GM20431 (cell line): Measurements from ENCODE around the gene DMKN.

Source experiments
- in situ Hi-C: fragments of 300-500 bp; cut with MseI, MboI; formaldehyde crosslinking; loops from one replicate; pipeline ENCODE4 v1.15.0; 2020; ENCODE audit warnings: low sequenced_read_pairs; ENCODE audit not compliant: unreplicated experiment

DMKN gene

DNA sequence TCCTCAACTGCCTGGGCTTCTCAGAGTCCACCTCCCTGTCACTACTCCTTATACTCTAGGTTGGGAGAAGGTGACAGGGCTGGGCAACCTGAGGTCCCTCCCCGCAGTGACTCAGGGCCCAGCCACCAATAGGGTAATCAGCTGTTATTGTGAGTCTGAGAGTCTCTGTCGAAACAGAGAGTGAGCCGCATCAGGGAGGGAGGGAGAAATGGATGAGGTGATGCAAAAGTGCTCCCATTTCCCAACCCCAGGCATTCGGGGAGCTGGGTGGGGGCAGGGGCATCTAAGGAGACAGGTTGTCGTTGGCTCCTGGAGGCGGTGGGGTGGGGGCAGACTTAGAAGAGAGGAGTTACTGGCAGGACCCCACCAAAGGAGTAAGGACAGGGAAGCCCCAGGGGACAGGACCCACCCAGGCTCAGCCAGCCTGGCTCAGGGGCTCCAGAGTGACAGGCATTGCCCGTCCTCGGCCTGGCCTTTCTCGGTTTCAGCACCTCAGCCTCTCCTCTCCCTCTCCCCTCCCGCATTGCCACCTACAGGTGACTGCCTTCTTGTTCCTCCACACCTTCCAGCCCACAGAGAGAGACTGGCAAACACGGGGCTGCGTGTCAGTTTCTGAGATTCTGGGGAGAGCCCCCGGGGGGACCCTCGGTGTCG, at the start of gene DMKN:
Gene DMKN, minus strand, starts transcription at position 22 of the 654 bp plus-strand sequence. CDS start 174 bp downstream, outside the sequence.
- in situ Hi-C loops: no loop called here

DNA sequence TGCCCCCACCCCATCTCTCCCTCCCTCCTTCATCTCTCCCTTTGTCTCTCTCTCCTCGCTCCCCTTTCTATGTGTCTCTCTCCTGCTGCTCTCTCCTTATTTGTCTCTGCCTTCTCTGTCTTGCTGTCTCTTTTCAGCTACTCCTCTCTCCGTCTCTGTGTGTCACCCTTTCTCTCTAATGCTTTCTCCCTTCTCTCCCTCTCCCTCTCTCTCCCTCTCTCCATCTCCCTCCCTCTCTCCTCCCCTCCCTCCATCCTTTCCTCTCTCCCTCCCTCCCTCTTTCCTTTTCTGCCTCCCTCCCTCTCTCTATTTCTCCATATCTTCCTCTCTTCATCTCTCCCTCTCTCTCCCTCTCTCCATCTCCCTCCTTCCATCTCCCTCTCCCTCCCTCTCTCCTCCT, 49.3 kb upstream of the DMKN start:
- in situ Hi-C loops: no loop called here

GRCh38 chr19:35562336-35562735, 48.9 kb upstream of the DMKN start:
- in situ Hi-C loops: no loop called here

GRCh38 chr19:35561436-35561835, 48.0 kb upstream of the DMKN start:
- in situ Hi-C loops: no loop called here

GRCh38 chr19:35560677-35561076, 47.2 kb upstream of the DMKN start:
- in situ Hi-C loops: no loop called here

DNA sequence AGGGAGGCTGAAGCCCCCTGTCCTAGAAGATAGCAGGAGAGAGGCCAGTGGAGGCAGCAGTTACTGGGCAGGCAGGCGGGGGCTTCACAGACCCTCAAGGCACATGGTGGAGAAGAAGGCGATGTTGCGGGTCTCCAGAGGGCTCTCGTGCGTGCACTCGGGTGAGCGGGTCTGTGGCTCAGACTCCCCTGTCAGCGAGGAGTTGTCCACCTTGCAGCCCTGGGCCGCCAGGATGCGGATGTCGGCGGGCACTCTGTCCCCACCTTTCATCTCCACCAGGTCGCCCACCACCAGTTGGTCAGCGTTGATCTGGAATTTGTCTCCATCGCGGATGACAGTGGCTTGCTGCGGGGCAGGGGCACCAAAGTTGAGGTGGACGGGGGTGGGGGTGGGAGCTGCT, 46.8 kb upstream of the DMKN start:
- in situ Hi-C loops: no loop called here

DNA sequence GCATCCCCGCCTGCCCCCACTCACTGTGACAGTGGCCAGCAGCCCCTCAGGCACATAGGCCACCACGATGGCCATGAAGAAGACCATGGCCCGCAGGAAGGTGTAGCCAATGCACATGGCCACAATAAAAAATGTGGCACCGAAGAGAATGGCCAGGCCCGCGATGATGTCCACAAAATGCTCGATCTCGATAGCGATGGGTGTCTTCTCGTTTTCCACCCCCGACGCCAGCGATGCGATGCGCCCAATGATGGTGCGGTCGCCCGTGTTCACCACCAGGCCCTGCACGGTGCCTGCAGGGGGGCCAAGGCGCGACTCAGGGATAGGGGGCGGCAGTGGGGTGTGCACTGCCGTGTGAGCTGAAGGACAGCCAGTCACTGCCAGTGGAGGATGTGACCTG, 46.3 kb upstream of the DMKN start:
- in situ Hi-C loops: no loop called here

DNA sequence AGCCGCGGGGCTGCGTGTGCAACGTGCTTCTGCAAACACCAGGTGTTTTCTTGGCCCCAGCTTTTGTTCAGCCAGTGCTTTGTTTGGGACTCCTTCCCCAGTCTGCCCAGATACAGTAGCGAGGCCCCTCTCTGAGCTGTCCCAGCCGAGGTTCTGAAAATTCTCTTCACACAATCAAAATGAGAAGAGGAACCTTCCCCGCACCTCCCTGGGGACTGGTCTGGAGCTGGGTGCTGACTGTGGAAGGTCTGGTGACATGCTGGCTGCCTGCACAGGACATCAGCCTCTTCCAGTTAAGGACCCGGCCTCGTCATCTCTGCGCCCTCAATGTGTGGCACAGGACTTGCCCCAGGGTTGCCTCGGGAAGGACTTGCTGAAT, 45.8 kb upstream of the DMKN start:
- in situ Hi-C loops: no loop called here

DNA sequence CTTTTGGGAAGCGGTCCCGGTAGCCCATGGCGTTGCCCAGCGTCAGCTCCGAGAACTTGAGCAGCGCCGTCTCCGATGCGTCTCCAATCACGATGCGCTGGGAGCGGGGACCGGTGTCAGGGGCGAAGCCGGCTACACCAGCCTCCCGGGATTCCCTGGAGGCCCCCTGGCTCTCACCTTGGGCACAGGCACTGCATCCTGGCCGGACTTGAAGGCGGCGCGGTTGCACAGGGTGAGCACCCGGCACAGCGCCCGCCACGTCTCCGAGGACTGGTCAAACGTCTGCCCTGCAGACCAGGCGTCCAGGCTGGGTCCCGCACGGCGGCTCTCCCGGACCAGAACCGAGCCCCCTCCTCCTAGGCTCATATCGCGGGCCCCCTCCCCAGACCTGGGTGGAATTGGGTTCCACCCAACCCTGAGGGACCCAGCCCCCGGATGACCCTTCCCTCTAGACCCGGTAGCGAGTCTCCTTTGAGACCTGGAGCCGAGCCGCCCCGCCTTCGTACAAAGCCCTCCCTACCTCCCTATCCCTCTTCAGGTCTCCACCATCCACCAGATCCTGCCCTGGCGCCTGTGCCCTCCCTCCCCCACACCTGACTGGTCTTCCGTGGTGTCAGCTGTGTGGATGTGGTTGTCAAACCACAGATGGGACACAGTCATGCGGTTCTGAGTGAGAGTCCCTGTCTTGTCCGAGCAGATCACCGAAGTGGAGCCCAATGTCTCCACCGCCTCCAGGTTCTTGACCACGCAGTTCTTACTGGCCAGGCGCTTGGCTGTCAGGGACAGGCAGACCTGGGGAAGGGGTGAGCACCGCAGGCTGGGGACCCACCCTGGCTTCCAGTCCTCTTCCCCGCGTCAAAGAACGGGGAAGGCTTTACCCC, 45.2 kb upstream of the DMKN start:
- in situ Hi-C loops: no loop called here

DNA sequence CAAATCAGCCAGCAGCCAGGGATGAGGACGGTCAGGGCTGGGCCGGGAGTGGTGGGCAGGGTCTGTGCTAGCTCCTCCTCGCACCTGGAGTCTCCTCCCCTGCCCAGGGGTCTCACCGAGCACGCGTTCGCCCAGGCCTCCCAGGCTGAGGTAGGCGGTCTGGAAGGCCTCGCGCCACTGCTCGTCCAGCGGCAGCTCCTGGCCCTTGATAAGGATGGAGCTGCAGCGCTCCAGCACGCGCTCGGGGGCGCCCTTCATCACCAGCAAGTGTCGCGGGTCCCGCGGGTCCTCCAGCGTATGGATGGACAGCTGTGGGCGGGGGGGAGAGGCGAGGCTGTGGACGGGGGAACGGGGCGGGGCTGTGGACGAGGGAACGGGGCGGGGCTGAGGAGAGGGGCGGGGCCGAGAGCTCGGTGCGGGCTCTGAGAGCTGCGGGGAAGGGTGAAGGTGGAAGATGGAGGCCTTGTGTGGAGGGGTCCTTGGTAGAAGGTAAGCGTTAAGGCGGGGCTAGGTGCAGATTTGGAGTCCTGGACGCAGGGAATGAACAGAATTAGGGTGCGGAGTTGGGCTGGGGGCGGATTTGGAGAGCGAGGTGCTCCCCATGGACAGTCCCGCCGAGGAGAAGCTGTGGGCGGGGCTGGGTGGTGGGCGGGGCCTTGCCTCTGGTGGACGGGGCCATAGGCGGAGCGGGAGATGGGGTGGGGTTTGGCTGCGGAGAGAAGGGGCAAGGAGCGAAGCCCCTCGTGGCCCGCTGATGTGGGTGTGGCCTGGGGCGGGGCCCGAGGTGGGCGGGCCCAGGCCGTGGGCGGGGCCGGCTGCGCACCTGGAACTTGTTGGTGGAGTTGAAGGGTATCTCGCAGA, 44.3 kb upstream of the DMKN start:
- in situ Hi-C loops: no loop called here

DNA sequence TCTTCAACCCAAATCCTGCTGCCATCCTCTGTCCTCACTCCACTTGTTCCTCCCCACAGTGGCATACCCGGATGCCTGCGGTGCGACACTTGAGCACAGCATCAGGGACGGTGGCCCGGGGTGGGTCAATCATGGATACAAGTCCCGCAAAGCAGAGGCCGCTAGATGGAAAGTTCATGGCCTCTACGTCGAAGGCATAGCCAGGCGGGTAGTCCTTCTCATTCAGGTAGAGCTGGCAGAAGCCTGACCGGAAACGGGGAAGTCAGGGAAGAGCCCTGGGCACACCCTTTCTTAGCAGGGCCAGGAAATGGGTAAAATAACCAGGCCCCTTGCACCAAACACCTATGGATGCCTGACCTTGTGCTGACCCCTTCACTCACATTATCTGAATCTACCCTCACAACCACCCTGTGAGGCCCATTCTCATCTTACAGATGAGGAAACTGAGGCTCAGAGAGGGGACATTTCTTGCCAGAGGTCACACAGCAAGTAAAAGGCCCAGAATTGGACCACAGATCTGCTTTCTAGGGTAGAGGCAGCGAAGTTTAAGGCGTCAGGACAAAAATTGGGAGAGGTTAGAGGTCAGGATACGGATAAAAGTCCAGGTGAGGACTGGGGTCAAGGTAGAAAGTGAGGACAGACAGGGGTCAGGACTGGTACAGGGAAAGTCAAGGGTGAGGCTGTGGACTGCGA, 43.5 kb upstream of the DMKN start:
- in situ Hi-C loops: no loop called here

DNA sequence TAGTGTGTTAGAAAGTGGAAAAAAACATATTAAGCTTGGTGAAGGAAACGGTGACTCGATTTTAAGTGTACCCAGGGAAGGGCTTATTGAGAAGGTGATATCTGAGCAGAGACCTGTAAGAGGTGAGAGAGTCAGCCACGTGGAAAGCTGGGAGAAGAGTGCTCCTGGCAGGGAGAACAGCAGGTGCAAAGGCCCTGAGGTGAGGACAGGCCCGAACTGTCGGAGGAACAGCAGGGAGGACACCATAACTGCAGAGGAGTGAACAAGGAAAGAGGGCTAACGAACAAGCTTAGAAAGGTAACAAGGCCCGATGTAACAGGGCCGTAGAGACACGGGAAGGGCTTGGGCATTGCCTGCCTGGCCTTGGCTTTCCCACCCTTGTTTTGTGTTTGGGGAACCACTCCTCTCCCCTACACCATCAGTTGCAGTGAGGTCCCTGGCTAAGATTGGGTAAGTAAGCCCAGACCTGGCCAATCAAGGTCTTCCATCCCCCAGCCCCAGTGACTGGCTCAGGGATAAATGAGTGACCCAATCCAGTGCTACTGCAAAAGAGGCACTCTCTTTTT, 42.7 kb upstream of the DMKN start:
- in situ Hi-C loops: no loop called here

GRCh38 chr19:35555301-35556005, 42.0 kb upstream of the DMKN start:
- in situ Hi-C loops: no loop called here

DNA sequence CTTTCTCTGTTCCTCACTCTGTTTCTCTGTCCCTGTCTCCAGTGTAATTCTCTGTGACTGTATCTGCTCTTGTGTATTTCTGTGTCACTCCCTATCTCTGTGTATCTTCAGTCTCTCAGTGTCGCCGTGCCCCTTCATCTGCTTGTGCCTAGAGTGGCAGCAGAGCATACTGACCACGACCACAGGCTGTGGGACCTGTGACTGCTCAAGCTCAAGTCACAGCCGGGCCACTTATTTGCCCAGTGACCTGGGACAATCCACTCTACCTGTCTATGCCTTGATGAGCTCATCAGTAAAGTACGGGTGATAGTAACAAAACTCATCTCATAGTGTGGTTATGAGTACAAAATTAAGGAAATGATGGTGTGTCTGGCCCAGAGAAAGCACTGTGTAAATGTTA, 40.6 kb upstream of the DMKN start:
- in situ Hi-C loops: no loop called here

- in situ Hi-C loops: no loop called here
Observed at GRCh38 chr19:35553385-35554000, 40.0 kb upstream of the DMKN start.

GRCh38 chr19:35552534-35553384, 39.3 kb upstream of the DMKN start:
- in situ Hi-C loops: no loop called here

- in situ Hi-C loops: no loop called here
Observed at GRCh38 chr19:35551091-35551810, 37.8 kb upstream of the DMKN start.
